Measurements from ENCODE around the gene NISCH.

The NISCH gene

GRCh38 chr3:52490939-52491526, 35.6 kb downstream of the NISCH start:
- no peak for DNase-seq (ENCODE audit: low read depth)

- no peak for DNase-seq (ENCODE audit: low read depth)
Observed at GRCh38 chr3:52492059-52492458, 36.7 kb downstream of the NISCH start.

DNA sequence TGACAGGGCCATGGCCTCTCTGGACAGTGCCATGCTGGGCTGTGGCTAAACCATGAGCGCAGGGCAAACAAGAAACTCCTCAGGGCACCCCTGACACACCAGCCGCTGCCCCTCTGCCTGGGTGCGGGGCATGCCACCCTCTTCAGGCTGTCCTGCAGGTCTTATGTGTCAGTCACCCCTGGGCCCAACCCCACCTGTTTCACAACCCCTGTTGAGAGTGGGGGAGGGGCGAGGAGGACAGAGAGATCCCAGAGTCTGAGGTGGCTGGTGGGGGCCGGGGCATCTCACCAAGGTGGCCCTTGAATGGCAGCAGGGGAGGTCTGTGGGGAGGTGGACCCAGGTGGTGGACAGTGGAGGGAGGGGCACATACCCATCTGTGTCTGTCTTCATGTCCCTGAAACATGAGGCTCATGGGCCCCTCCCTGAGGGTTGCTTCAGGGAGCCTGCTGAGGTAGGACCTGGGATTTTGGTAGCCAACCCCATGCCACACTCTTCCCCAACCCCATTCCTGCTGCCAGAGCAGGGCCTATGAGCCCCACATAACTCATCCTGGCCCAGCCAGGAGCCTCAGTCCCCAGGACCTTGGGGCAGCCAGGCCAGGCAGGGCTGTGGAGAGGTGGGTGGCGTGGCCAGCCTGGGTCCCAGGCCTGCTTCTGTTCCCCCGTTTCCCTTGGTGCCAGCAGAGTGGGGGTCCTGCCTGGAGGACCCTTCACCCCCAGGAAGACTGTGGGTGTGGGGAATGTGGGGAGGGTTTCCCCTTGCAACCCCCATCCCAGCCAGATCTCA, 38.0 kb downstream of the NISCH start:
- no peak for DNase-seq (ENCODE audit: low read depth)

DNA sequence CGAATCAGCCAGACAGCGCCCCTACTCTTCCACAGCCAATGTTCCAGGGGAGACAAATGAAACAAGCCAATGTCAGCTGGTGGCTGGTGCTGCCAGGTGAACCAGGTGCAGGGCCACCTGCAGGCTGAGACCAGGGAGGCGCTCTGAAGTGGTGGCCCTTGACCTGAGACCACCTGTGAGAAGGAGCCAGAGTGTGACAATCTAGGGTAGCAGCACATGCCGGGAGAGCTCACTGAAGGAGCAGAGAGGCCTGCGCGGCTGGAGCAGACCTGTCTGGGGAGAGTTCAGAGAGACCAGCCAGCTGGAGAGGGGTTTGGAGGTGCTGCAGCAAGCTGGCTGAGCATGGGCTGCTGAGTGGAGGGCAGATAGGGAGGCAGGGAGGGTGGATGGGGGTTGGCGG, 39.0 kb downstream of the NISCH start:
- DNase-seq (ENCODE audit: low read depth), result no peak

- DNase-seq (ENCODE audit: low read depth), result no peak
Observed at GRCh38 chr3:52494886-52495495, 39.6 kb downstream of the NISCH start, which contains the start of gene STAB1. STAB1 (plus strand) TSS chr3:52495338; CDS start chr3:52495414, 76 bp downstream.

- DNase-seq (ENCODE audit: low read depth), result no peak
Observed at GRCh38 chr3:52495777-52496602, 40.6 kb downstream of the NISCH start.

GRCh38 chr3:52498137-52499054, 43.0 kb downstream of the NISCH start:
- no peak for DNase-seq (ENCODE audit: low read depth)

DNA sequence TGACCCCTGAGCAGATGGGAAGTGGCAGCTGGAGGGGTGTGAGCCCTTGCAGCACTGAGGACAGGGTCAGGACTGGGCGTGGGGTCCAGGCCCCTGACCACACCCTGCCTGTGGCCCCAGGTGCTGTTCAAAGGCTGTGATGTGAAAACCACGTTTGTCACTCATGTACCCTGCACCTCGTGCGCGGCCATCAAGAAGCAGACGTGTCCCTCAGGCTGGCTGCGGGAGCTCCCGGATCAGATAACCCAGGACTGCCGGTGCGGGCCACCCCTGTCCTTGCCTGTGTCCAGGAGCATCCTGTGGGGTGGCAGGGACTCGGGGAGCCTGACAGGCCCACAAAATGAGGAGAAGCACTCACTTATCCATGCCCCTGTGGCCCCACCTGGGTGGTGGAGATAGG, 45.6 kb downstream of the NISCH start:
- DNase-seq (ENCODE audit: low read depth), result no peak

GRCh38 chr3:52502001-52502400, 46.6 kb downstream of the NISCH start:
- no peak for DNase-seq (ENCODE audit: low read depth)

DNA sequence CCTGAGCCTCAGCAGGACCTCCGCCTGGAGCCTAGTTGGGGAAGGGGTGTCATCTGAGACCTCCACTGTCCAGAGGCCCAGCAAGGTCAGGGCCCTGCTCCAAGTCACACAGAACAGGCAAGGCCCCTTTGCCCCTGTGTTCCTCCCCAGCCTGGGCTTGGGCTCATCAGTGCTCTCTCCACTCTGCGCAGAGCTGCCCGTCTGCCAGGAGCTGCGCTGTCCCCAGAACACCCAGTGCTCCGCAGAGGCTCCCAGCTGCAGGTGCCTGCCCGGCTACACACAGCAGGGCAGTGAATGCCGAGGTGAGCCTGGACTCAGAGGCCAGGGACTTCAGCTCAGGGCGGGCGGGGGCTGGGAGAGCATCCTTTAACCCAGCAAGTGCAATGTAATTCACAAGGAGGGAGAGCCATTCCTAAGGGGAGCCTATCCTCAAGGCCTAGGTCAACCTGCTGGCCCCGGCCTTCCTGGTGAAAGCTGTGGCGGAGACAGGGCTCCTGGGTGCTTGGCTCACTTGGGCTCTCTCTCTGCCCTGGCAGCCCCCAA, 47.5 kb downstream of the NISCH start:
- no peak for DNase-seq (ENCODE audit: low read depth)

- no peak for DNase-seq (ENCODE audit: low read depth)
Observed at GRCh38 chr3:52503788-52504424, 48.5 kb downstream of the NISCH start.

GRCh38 chr3:52504977-52505376, 49.6 kb downstream of the NISCH start:
- no peak for DNase-seq (ENCODE audit: low read depth)

GRCh38 chr3:52506266-52506966, 51.0 kb downstream of the NISCH start:
- no peak for DNase-seq (ENCODE audit: low read depth)

GRCh38 chr3:52507359-52507758, 52.0 kb downstream of the NISCH start:
- DNase-seq (ENCODE audit: low read depth), result no peak

DNA sequence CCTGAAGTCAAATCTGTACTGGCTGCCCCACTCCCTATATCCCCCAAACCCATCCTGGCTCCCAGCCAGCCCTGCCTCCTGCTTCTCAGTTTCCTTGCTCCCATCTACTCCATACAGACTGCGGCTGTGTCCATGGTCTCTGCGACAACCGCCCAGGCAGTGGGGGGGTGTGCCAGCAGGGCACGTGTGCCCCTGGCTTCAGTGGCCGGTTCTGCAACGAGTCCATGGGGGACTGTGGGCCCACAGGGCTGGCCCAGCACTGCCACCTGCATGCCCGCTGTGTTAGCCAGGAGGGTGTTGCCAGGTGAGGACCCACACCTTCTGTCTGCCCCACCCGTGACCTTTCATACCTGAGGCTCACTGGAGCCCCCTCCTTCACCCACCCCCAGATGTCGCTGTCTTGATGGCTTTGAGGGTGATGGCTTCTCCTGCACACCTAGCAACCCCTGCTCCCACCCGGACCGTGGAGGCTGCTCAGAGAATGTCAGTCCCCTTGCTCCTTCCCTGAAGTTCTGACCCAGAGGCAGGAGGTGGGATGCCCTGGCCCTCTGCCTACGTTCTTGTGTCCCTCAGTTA, 54.4 kb downstream of the NISCH start:
- no peak for DNase-seq (ENCODE audit: low read depth)

DNA sequence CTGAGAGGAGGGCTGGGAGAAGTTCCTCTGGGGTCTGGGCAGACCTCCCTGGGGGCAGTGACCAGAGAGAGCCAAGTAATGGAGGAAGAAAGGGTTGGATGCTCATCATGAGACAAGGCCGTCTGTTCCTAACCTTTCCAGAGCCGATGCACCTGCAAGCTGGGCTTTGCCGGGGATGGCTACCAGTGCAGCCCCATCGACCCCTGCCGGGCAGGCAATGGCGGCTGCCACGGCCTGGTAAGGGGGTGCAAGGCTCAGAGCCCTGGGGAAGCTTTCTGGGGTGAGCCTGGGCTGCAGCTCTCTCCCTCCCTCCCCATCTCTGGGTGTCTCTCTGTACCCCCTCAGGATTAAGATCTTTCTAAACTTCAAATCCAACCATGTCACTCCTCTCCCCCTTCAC, 56.1 kb downstream of the NISCH start:
- DNase-seq (ENCODE audit: low read depth), result no peak

DNA sequence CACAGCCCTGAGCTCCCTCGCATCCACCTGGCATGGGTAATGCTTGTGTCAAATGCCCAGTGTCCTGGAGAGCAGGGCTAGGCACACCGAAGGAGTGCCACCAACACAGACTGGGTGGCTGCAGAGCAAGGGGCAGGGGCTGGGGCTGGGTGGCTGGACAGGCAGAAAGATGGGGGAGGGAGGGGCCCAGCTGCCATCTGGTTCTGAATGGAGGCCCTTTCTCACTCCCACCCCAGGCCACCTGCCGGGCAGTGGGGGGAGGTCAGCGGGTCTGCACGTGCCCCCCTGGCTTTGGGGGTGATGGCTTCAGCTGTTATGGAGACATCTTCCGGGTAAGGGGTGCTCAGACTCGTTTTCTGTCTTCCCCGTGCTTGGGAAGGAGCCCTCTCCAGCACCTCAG, 56.7 kb downstream of the NISCH start:
- no peak for DNase-seq (ENCODE audit: low read depth)

GRCh38 chr3:52512727-52513126, 57.3 kb downstream of the NISCH start:
- DNase-seq (ENCODE audit: low read depth), result no peak

DNA sequence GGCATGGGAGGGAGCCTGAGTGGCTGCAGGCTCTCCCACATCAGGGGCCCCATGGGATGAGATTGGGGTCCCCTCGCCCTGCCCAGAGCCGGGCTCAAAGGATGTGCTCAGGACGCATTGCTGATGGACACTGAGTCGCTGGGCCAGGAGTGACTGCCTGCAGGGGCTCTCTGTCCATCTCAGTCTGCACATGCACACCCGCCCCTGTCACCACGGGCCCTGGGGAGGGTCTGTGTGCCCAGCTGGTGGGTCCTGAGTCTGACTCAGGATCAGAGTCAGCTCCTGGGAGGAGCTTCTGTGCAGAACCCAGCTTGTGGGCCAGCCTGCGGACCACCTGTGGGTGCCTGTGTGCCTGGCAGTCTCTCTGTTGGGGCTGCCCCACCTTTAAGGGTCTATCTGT, 57.9 kb downstream of the NISCH start:
- DNase-seq (ENCODE audit: low read depth), result no peak

DNA sequence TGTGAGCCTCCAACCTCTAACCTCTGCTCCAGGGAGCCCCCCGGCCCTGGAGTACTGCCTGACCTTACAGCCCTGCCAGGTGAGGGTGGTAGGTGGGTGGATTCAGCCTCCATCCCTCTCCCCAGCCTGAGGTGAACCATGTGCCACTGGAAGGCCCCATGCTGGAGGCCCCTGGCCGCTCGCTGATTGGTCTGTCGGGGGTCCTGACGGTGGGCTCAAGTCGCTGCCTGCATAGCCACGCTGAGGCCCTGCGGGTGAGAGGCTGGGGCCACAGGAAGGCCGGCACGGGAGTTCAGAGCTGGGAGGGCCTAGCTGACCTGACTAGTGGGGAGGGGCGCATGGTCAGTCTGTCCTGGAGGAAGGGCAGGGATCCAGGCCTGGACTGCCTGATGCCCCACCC, 59.2 kb downstream of the NISCH start:
- DNase-seq (ENCODE audit: low read depth), result no peak
